Fibroblast of lung (primary cell): ENCODE measurements around the gene GNA12. TPM values are rescaled to one million over a fixed set of nuclear protein-coding genes. Genes with fewer than 3 reads are reported as not detected.

Experiments
- DNase-seq, 2 donors: peaks; one replicate each; pipeline versions ENCODE4 v3.0.0 to v3.0.0-alpha.2; 2010; ENCODE audit warnings: low read depth in 2 of 2
- H2AFZ ChIP-seq: 2 replicates; pipeline ENCODE4 v1.5.1; 2012; ENCODE audit warnings: low read length, control low read depth, inconsistent platforms
- H3K27ac ChIP-seq: 2 replicates; pipeline ENCODE4 v1.5.1; 2011; ENCODE audit warnings: low read length, control low read depth; ENCODE audit not compliant: insufficient read depth
- H3K27me3 ChIP-seq: 2 replicates; pipeline ENCODE4 v1.5.1; 2011; ENCODE audit warnings: mild to moderate bottlenecking, low read length; ENCODE audit not compliant: control insufficient read depth, insufficient read depth
- H3K36me3 ChIP-seq: 2 replicates; pipeline ENCODE4 v1.5.1; 2011; ENCODE audit warnings: low read length; ENCODE audit not compliant: control insufficient read depth, insufficient read depth
- H3K4me1 ChIP-seq: 2 replicates; pipeline ENCODE4 v1.5.1; 2011; ENCODE audit warnings: low read length; ENCODE audit not compliant: control insufficient read depth, insufficient read depth; ENCODE audit errors: extremely low read depth
- H3K4me2 ChIP-seq: 2 replicates; pipeline ENCODE4 v1.5.1; 2011; ENCODE audit warnings: low read length, control low read depth; ENCODE audit not compliant: insufficient read depth; ENCODE audit errors: extremely low read depth
- H3K4me3 ChIP-seq, 4 experiments: fragments of 200-600 bp in 1 of 4; sonication (generic) in 1 of 4; replicated peaks in 1 of 4; 2 replicates each; pipeline ENCODE4 v1.5.1; 2011 to 2016; ENCODE audit warnings: low read length in 4 of 4, low read depth in 3 of 4, mild to moderate bottlenecking in 3 of 4, control low read depth in 2 of 4, inconsistent platforms in 1 of 4, mixed read lengths in 1 of 4; ENCODE audit not compliant: insufficient read depth in 1 of 4; ENCODE audit errors: control extremely low read depth in 1 of 4
- H3K79me2 ChIP-seq: 2 replicates; pipeline ENCODE4 v1.5.1; 2012; ENCODE audit warnings: mild to moderate bottlenecking, low read length, inconsistent platforms; ENCODE audit not compliant: control insufficient read depth, insufficient read depth
- H3K9ac ChIP-seq: 2 replicates; pipeline ENCODE4 v1.5.1; 2011; ENCODE audit warnings: mild to moderate bottlenecking, low read length, control low read depth; ENCODE audit not compliant: insufficient read depth
- H3K9me3 ChIP-seq: 2 replicates; pipeline ENCODE4 v1.5.1; 2012; ENCODE audit warnings: low read depth, low read length; ENCODE audit not compliant: control insufficient read depth, insufficient read depth
- H4K20me1 ChIP-seq: 2 replicates; pipeline ENCODE4 v1.5.1; 2011; ENCODE audit warnings: low read length; ENCODE audit not compliant: control insufficient read depth, insufficient read depth; ENCODE audit errors: extremely low read depth
- CTCF ChIP-seq, 2 donors: IDR thresholded peaks in 1 of 2; conservative IDR thresholded peaks in 1 of 2; 1 replicate in 1 of 2; 2 replicates in 1 of 2; pipeline ENCODE4 v1.5.1; 2011 to 2012; ENCODE audit warnings: low read length in 2 of 2, control low read depth in 1 of 2, inconsistent platforms in 1 of 2, low read depth in 1 of 2, mild to moderate bottlenecking in 1 of 2
- EZH2 ChIP-seq: IDR thresholded peaks from 2 replicates; pipeline ENCODE4 v1.5.1; 2012; ENCODE audit warnings: low read length, control low read depth, mild to moderate bottlenecking; ENCODE audit errors: missing control alignments
- polyA plus RNA-seq, 2 donors: library from polyadenylated mRNA; depleted of rRNA in 1 of 2; stranded (reverse) in 1 of 2; unstranded in 1 of 2; fragments of >200 nt; gene quantifications; 2 replicates each; pipeline ENCODE4 v1.2.1, GENCODE V29; 2011 to 2012; ENCODE audit warnings: missing spikeins in 1 of 2
- total RNA-seq: library from RNA; depleted of rRNA; stranded (reverse); fragments of >200 nt; gene quantifications from 2 replicates; pipeline ENCODE4 v1.2.1, GENCODE V29; 2014

The GNA12 gene
- total and polyA plus RNA-seq, 2 donors (not counting 1 experiment from before 2014, with no cell fraction given): 36.2 to 137 TPM

GRCh38 chr7:2754086-2754485 is 90.0 kb downstream of the GNA12 start:
- Histone ChIP-seq H2AFZ (no peak overlapping the region), H3K79me2 (peaks cover 42% of the 10 kb centered on the region), H3K27ac (no peak overlapping the region), H3K4me3 (no peak overlapping the region), H3K9ac (no peak overlapping the region), H3K36me3 (no peaks in the 10 kb centered on the region), H3K27me3 (no peaks in the 10 kb centered on the region), H3K9me3 (no peaks in the 10 kb centered on the region), H4K20me1 (no peaks in the 10 kb centered on the region), H3K4me2 (no peak overlapping the region), H3K4me1 (peaks cover 17% of the 10 kb centered on the region)
- no peak for TF ChIP-seq EZH2
- TF ChIP-seq CTCF (conservative IDR thresholded peaks at IDR 0.05 in 1 of 2, IDR thresholded peaks at IDR 0.05 in 1 of 2; ENCODE audit: low read depth in 1 of 2, low read length in 2 of 2): no peak
- peak in 1 of 2 donors; percentile 51 for DNase-seq

- peaks cover 10% of the 10 kb centered on the region for H3K4me1 ChIP-seq
- no peaks in the 10 kb centered on the region for H3K27me3 ChIP-seq
- no peak overlapping the region for H3K4me3 ChIP-seq
- H3K27ac ChIP-seq: no peak overlapping the region
- H4K20me1 ChIP-seq: no peaks in the 10 kb centered on the region
- H3K4me2 ChIP-seq: no peak overlapping the region
- no peaks in the 10 kb centered on the region for H3K9me3 ChIP-seq
- no peak overlapping the region for H3K9ac ChIP-seq
- no peaks in the 10 kb centered on the region for H3K36me3 ChIP-seq
- H3K79me2 ChIP-seq: peaks cover 41% of the 10 kb centered on the region
- H2AFZ ChIP-seq: no peak overlapping the region
- no peak for TF ChIP-seq CTCF (conservative IDR thresholded peaks at IDR 0.05 in 1 of 2, IDR thresholded peaks at IDR 0.05 in 1 of 2; ENCODE audit: low read depth in 1 of 2, low read length in 2 of 2)
- no peak for TF ChIP-seq EZH2
- no peak for DNase-seq
Measured at GRCh38 chr7:2753148-2753547, 91.0 kb downstream of the GNA12 start.

- H3K27me3 ChIP-seq: no peaks in the 10 kb centered on the region
- no peaks in the 10 kb centered on the region for H3K9me3 ChIP-seq
- TF ChIP-seq CTCF (conservative IDR thresholded peaks at IDR 0.05 in 1 of 2, IDR thresholded peaks at IDR 0.05 in 1 of 2; ENCODE audit: low read depth in 1 of 2, low read length in 2 of 2) (no peak), EZH2 (no peak)
- no peak overlapping the region for H2AFZ ChIP-seq
- peaks cover 36% of the 10 kb centered on the region for H3K79me2 ChIP-seq
- H3K27ac ChIP-seq: no peak overlapping the region
- H3K4me1 ChIP-seq: no peaks in the 10 kb centered on the region
- H4K20me1 ChIP-seq: no peaks in the 10 kb centered on the region
- no peak overlapping the region for H3K4me2 ChIP-seq
- H3K9ac ChIP-seq: no peak overlapping the region
- no peaks in the 10 kb centered on the region for H3K36me3 ChIP-seq
- no peak for DNase-seq
- no peak overlapping the region for H3K4me3 ChIP-seq
Measured at GRCh38 chr7:2751086-2751485, 93.0 kb downstream of the GNA12 start.
